OCI-LY3 (cell line): ENCODE results near the gene NEDD4.
A peak's percentile ranks its signal among the peaks of the same experiment; 100 is the strongest.
"Not testable (repeated sequence)": the region's sequence is repeated elsewhere in the genome, so short reads cannot be mapped to it uniquely, and the experiment has no call there.

Experiments used
- H2AFZ ChIP-seq: fragments of 200-600, 300-600 bp; shearing (Covaris generic); 2 replicates; pipeline ENCODE4 v1.6.0; 2014; ENCODE audit warnings: antibody characterized with exemption, low read depth, low read length
- H3K27ac ChIP-seq: fragments of 200-600, 300-600 bp; sonication (generic); 2 replicates; pipeline ENCODE4 v1.5.1; 2014; ENCODE audit warnings: mild to moderate bottlenecking, low read length, moderate library complexity, mixed read lengths
- H3K27me3 ChIP-seq: fragments of 200-600, 300-600 bp; sonication (generic); 2 replicates; pipeline ENCODE4 v1.6.1; 2014; ENCODE audit warnings: low read depth, low read length, mixed read lengths
- H3K36me3 ChIP-seq: fragments of 200-600, 300-600 bp; sonication (generic); replicated peaks from 2 replicates; pipeline ENCODE3; 2014; ENCODE audit warnings: low read depth, low read length, mixed read lengths
- H3K4me1 ChIP-seq: fragments of 300-600, 200-600 bp; sonication (generic); 2 replicates; pipeline ENCODE4 v1.6.1; 2014; ENCODE audit warnings: low read length, mixed read lengths
- H3K4me2 ChIP-seq: fragments of 200-600, 300-600 bp; sonication (generic); 2 replicates; pipeline ENCODE4 v1.6.1; 2014; ENCODE audit warnings: low read length, mixed read lengths
- H3K4me3 ChIP-seq: fragments of 300-600, 200-600 bp; sonication (generic); 2 replicates; pipeline ENCODE4 v1.5.1; 2014; ENCODE audit warnings: antibody characterized with exemption, mild to moderate bottlenecking, low read length, moderate library complexity
- H3K79me2 ChIP-seq: fragments of 300-600, 200-600 bp; shearing (Covaris generic); 2 replicates; pipeline ENCODE4 v1.6.1; 2014; ENCODE audit warnings: mild to moderate bottlenecking, low read length, mixed read lengths
- H3K9ac ChIP-seq: fragments of 300-600, 200-600 bp; shearing (Covaris generic); 2 replicates; pipeline ENCODE4 v1.6.0; 2014; ENCODE audit warnings: mild to moderate bottlenecking, low read length, moderate library complexity
- H3K9me3 ChIP-seq: fragments of 200-600, 300-600 bp; shearing (Covaris generic); 2 replicates; pipeline ENCODE4 v1.6.1; 2014; ENCODE audit warnings: low read length, mixed read lengths; ENCODE audit not compliant: insufficient read depth
- H4K20me1 ChIP-seq: fragments of 200-600, 300-600 bp; sonication (generic); 2 replicates; pipeline ENCODE4 v1.6.1; 2016; ENCODE audit warnings: low read length, mixed read lengths; ENCODE audit not compliant: insufficient read depth
- EZH2phosphoT487 ChIP-seq: fragments of 200-600 bp; shearing (Covaris generic); IDR thresholded peaks from 2 replicates; pipeline ENCODE4 v1.6.1; 2018; ENCODE audit warnings: antibody characterized with exemption, mixed run types, low read depth
- TF ChIP-seq, protein P1 (sequence below): fragments of 200-600, 300-600 bp; sonication (generic); IDR thresholded peaks from 2 replicates; pipeline ENCODE4 v1.5.1; 2014; ENCODE audit warnings: antibody characterized with exemption, low read length, low read depth

NEDD4 gene

DNA sequence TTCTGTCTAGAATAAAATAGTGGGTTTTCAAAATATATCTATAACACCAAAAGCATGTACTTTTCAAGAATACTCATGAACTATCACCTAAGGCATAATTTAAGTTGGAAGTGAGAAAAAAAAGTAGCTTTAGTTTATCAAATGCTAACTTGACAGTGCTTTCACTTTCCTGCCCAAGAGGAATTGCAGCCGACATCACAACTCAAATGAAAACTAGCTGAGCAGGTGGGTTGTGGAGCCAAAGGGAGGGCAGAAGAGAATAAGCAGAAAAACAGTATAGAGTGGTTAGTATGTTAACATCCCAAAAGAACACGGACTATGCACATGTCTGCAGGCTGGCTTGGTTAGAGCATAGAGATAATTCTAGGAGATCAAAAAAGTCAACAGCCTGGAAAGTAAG lies 120.9 kb downstream of the NEDD4 start:
- TF ChIP-seq, protein P1, sequence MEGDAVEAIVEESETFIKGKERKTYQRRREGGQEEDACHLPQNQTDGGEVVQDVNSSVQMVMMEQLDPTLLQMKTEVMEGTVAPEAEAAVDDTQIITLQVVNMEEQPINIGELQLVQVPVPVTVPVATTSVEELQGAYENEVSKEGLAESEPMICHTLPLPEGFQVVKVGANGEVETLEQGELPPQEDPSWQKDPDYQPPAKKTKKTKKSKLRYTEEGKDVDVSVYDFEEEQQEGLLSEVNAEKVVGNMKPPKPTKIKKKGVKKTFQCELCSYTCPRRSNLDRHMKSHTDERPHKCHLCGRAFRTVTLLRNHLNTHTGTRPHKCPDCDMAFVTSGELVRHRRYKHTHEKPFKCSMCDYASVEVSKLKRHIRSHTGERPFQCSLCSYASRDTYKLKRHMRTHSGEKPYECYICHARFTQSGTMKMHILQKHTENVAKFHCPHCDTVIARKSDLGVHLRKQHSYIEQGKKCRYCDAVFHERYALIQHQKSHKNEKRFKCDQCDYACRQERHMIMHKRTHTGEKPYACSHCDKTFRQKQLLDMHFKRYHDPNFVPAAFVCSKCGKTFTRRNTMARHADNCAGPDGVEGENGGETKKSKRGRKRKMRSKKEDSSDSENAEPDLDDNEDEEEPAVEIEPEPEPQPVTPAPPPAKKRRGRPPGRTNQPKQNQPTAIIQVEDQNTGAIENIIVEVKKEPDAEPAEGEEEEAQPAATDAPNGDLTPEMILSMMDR = no peak
- TF ChIP-seq EZH2phosphoT487 = no peak
- no peak overlapping the region for H2AFZ ChIP-seq
- no peak overlapping the region for H3K4me3 ChIP-seq
- no peak overlapping the region for H3K27ac ChIP-seq
- no peaks in the 10 kb centered on the region for H3K79me2 ChIP-seq
- H3K27me3 ChIP-seq = no peaks in the 10 kb centered on the region
- no peaks in the 10 kb centered on the region for H3K36me3 ChIP-seq
- H3K9ac ChIP-seq = no peak overlapping the region
- peak overlapping the region; percentile 28 for H3K4me2 ChIP-seq
- H3K4me1 ChIP-seq = no peaks in the 10 kb centered on the region
- no peaks in the 10 kb centered on the region for H4K20me1 ChIP-seq
- H3K9me3 ChIP-seq = no peaks in the 10 kb centered on the region

DNA sequence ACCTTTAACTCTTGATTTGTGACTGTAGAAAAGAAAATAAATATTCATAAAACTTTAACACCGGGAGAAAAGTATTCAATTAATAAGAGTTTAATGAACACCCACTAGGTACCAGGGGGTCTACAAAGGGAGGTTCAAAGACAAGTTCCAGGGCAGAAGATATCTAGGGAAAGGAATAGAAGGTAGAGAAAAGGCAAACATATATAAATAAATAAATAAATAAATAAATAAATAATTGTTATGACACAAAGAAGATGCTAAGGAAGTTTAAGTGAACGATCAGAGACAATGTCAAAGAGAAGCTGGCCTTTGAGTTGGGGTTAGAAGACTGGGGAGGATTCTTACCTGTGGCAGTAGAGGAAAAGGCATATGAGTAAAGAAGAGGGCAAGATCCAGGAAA lies 123.8 kb downstream of the NEDD4 start:
- TF ChIP-seq, protein P1 = no peak
- no peak for TF ChIP-seq EZH2phosphoT487
- Histone ChIP-seq H3K4me2 (no peak overlapping the region), H3K4me3 (no peak overlapping the region), H2AFZ (no peak overlapping the region), H3K4me1 (no peaks in the 10 kb centered on the region), H3K79me2 (no peaks in the 10 kb centered on the region), H4K20me1 (no peaks in the 10 kb centered on the region), H3K9ac (no peak overlapping the region), H3K9me3 (no peaks in the 10 kb centered on the region), H3K27me3 (no peaks in the 10 kb centered on the region), H3K27ac (no peak overlapping the region), H3K36me3 (no peaks in the 10 kb centered on the region)

DNA sequence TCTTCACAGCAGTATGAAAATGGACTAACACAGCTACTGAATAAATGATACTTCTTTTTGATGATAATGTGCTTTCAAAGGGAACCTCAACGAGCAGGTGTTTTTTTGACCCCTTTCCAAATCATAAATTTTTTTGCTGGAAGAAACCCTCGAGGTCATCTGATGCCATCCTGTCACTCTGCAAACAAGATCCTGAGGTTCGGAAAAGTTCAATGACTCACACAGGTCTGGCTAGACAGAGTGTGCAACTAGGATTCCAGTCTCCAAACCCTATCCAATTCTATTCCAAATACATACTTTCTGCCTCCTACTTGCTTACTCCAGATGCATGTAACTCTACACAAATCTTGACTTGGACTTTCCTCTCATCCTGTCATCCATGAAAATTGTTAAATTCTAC lies 124.7 kb downstream of the NEDD4 start:
- H3K27me3 ChIP-seq = no peaks in the 10 kb centered on the region
- no peak overlapping the region for H3K4me3 ChIP-seq
- H4K20me1 ChIP-seq = no peaks in the 10 kb centered on the region
- TF ChIP-seq EZH2phosphoT487 = no peak
- TF ChIP-seq, protein P1 = no peak
- no peaks in the 10 kb centered on the region for H3K9me3 ChIP-seq
- no peak overlapping the region for H2AFZ ChIP-seq
- H3K36me3 ChIP-seq = no peaks in the 10 kb centered on the region
- H3K4me2 ChIP-seq = no peak overlapping the region
- no peak overlapping the region for H3K27ac ChIP-seq
- H3K4me1 ChIP-seq = no peaks in the 10 kb centered on the region
- H3K9ac ChIP-seq = no peak overlapping the region
- H3K79me2 ChIP-seq = no peaks in the 10 kb centered on the region

DNA sequence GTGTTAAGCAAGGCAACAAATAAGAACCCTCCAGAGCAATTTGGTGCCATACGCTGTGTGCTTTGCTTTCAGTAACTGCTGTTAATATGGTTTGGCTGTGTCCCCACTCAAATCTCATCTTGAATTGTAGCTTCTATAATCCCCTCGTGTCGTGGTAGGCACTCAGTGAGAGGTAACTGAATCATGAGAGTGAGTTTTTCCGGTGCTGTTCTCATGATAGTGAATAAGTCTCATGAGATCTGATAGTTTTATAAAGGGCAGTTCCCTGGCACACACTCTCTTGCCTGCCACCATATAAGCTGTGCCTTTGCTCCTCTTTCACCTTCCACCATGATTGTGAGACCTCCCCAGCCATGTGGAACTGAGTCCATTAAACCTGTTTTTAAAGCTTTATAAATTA lies 125.1 kb downstream of the NEDD4 start:
- H3K9me3 ChIP-seq, H3K4me3 ChIP-seq, H4K20me1 ChIP-seq, H3K4me2 ChIP-seq, H2AFZ ChIP-seq, H3K4me1 ChIP-seq, H3K27me3 ChIP-seq, H3K27ac ChIP-seq, H3K79me2 ChIP-seq, H3K9ac ChIP-seq, H3K36me3 ChIP-seq: not testable (repeated sequence)

DNA sequence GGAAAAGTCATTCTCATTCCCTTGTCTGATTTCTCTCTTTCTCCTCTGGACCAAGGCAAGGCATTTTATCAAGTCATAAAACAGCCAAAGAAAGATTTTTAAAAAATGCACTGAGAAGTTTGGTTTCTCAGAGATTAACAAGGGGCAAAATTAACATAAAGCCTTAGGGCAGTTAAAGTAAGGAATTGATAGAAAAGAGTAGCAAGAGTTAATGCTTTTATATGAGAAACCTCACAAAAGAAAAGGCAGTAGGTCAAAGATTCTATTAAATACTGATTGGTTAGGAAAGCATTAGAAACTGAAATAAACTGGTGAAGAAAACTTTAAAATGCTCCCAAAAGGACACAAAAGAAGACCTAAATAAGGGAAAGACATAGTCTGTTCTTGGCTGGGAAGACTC lies 129.5 kb downstream of the NEDD4 start:
- H3K9ac ChIP-seq = no peak overlapping the region
- H3K79me2 ChIP-seq = no peaks in the 10 kb centered on the region
- no peak overlapping the region for H3K4me3 ChIP-seq
- no peak overlapping the region for H2AFZ ChIP-seq
- no peak for TF ChIP-seq EZH2phosphoT487
- TF ChIP-seq, protein P1 = no peak
- no peaks in the 10 kb centered on the region for H3K4me1 ChIP-seq
- no peaks in the 10 kb centered on the region for H4K20me1 ChIP-seq
- H3K27ac ChIP-seq = no peak overlapping the region
- no peaks in the 10 kb centered on the region for H3K36me3 ChIP-seq
- no peaks in the 10 kb centered on the region for H3K9me3 ChIP-seq
- no peaks in the 10 kb centered on the region for H3K27me3 ChIP-seq
- no peak overlapping the region for H3K4me2 ChIP-seq
